HCT116 (cell line): ENCODE measurements around the gene UBN1. TPM values are rescaled to one million over a fixed set of nuclear protein-coding genes. Genes with fewer than 3 reads are reported as not detected.

Experiments
- ATAC-seq: fragments of 200-7000 bp; cut with Tn5 transposase; 2 replicates; pipeline ENCODE4 v1.9.1; 2020; ENCODE audit warnings: mild to moderate bottlenecking, moderate library complexity
- BruUV-seq: library from RNA; stranded (reverse); fragments of 400-500 nt; replicated peaks from 2 replicates; lab custom pipeline; 2021; lab: Mats Ljungman, UMichigan
- CTCF ChIA-PET: fragments of 300-600 bp; sonication (Branson Sonifier 250); formaldehyde crosslinking; loops from one replicate; lab custom pipeline; 2021; ENCODE audit warnings: antibody characterized with exemption; lab: Charles Lee
- POLR2A ChIA-PET: fragments of 300-600, 350-600 bp; sonication (Branson Sonifier 250); formaldehyde crosslinking; loops from one replicate; lab custom pipeline; 2021; ENCODE audit warnings: antibody characterized with exemption; lab: Charles Lee
- RAD21 ChIA-PET, 2 experiments: fragments of 300-600 bp; sonication (Branson Sonifier 250); formaldehyde crosslinking; loops; one replicate each; lab custom pipeline; 2023; ENCODE audit warnings: low total read pairs in 2 of 2; ENCODE audit not compliant: uncharacterized antibody in 2 of 2, unreplicated experiment in 2 of 2, low non-redundant PET in 1 of 2; lab: Charles Lee
- DNase-seq: peaks from one replicate; pipeline ENCODE4 v3.0.0-alpha.2; 2010; ENCODE audit warnings: low read depth, low spot score
- H2AFZ ChIP-seq: fragments of 200-600 bp; shearing (Covaris generic), sonication (generic); 2 replicates; pipeline ENCODE4 v1.6.1; 2017; ENCODE audit warnings: low read depth, mixed run types, mixed read lengths, antibody characterized with exemption, low read length; ENCODE audit not compliant: poor library complexity, severe bottlenecking
- H3K27ac ChIP-seq: 2 replicates; pipeline ENCODE4 v1.5.1; 2012; ENCODE audit warnings: low read depth, low read length
- H3K27me3 ChIP-seq: fragments of 200-600 bp; sonication (generic); 2 replicates; pipeline ENCODE4 v1.6.1; 2016; ENCODE audit warnings: mixed run types, low read length, mixed read lengths; ENCODE audit not compliant: insufficient read depth
- H3K36me3 ChIP-seq, 2 experiments: fragments of 200-500 bp in 1 of 2; fragments of 200-600 bp in 1 of 2; sonication (Bioruptor generic) in 1 of 2; sonication (generic) in 1 of 2; 2 replicates each; pipeline versions ENCODE4 v1.5.1 to v1.6.1; 2014 to 2016; ENCODE audit warnings: low read length in 2 of 2, inconsistent platforms in 1 of 2, mixed read lengths in 1 of 2, mixed run types in 1 of 2; ENCODE audit not compliant: insufficient read depth in 2 of 2, control insufficient read depth in 1 of 2
- H3K4me1 ChIP-seq, 2 experiments: fragments of 200-600 bp in 1 of 2; sonication (generic) in 1 of 2; 2 replicates each; pipeline versions ENCODE4 v1.5.1 to v1.6.1; 2012 to 2017; ENCODE audit warnings: low read length in 2 of 2, inconsistent platforms in 1 of 2, mild to moderate bottlenecking in 1 of 2, mixed read lengths in 1 of 2, mixed run types in 1 of 2, moderate library complexity in 1 of 2; ENCODE audit not compliant: insufficient read depth in 2 of 2, control insufficient read depth in 1 of 2
- H3K4me2 ChIP-seq: fragments of 200-600 bp; sonication (generic); 2 replicates; pipeline ENCODE4 v1.6.1; 2017; ENCODE audit warnings: mixed run types, low read length, mixed read lengths
- H3K4me3 ChIP-seq, 2 experiments: fragments of 200-600 bp in 1 of 2; sonication (generic) in 1 of 2; replicated peaks in 1 of 2; 2 replicates each; pipeline ENCODE4 v1.5.1; 2011 to 2016; ENCODE audit warnings: low read length in 2 of 2, control low read depth in 1 of 2, low read depth in 1 of 2, mild to moderate bottlenecking in 1 of 2, mixed read lengths in 1 of 2, mixed run types in 1 of 2
- H3K79me2 ChIP-seq: fragments of 200-600 bp; sonication (generic); 2 replicates; pipeline ENCODE4 v1.6.1; 2017; ENCODE audit warnings: mild to moderate bottlenecking, mixed run types, low read length, moderate library complexity, mixed read lengths; ENCODE audit not compliant: insufficient read depth
- H3K9ac ChIP-seq: fragments of 200-600 bp; sonication (generic); 2 replicates; pipeline ENCODE4 v1.6.1; 2016; ENCODE audit warnings: low read length, mixed read lengths
- H3K9me2 ChIP-seq: fragments of 200-600 bp; sonication (generic), shearing (Covaris generic); 2 replicates; pipeline ENCODE4 v1.6.1; 2017; ENCODE audit warnings: mixed run types, mild to moderate bottlenecking, moderate library complexity; ENCODE audit not compliant: insufficient read depth
- H3K9me3 ChIP-seq, 2 experiments: fragments of 200-500 bp in 1 of 2; fragments of 200-600 bp in 1 of 2; sonication (Bioruptor generic) in 1 of 2; sonication (generic) in 1 of 2; 2 replicates each; pipeline ENCODE4 v1.6.1; 2014 to 2017; ENCODE audit warnings: low read length in 2 of 2, mixed read lengths in 2 of 2, inconsistent platforms in 1 of 2, low read depth in 1 of 2, mild to moderate bottlenecking in 1 of 2, mixed run types in 1 of 2, moderate library complexity in 1 of 2; ENCODE audit not compliant: control insufficient read depth in 1 of 2, insufficient read depth in 1 of 2
- H4K20me1 ChIP-seq: fragments of 200-600 bp; sonication (generic), shearing (Covaris generic); 2 replicates; pipeline ENCODE4 v1.6.1; 2017; ENCODE audit warnings: mixed run types, mild to moderate bottlenecking, moderate library complexity; ENCODE audit not compliant: insufficient read depth
- CEBPB ChIP-seq: IDR thresholded peaks from 2 replicates; pipeline ENCODE4 v1.6.1; 2012; ENCODE audit warnings: low read depth
- ELF1 ChIP-seq: IDR thresholded peaks from 2 replicates; pipeline ENCODE4 v1.6.1; 2012; ENCODE audit warnings: low read depth, borderline replicate concordance
- EZH2 ChIP-seq: fragments of 200-600 bp; sonication (generic); IDR thresholded peaks from 2 replicates; pipeline ENCODE4 v1.6.1; 2017; ENCODE audit warnings: antibody characterized with exemption, mixed run types
- JUND ChIP-seq: IDR thresholded peaks from 2 replicates; pipeline ENCODE4 v1.6.1; 2012
- POLR2A ChIP-seq: IDR thresholded peaks from 2 replicates; pipeline ENCODE4 v1.7.0; 2011; ENCODE audit warnings: borderline replicate concordance; ENCODE audit not compliant: insufficient read depth, insufficient read length; ENCODE audit errors: extremely low read depth
- POLR2AphosphoS5 ChIP-seq: IDR thresholded peaks from 2 replicates; pipeline ENCODE4 v1.6.1; 2011; ENCODE audit warnings: mild to moderate bottlenecking, low read depth, low read length, moderate library complexity
- SP1 ChIP-seq: IDR thresholded peaks from 2 replicates; pipeline ENCODE4 v1.6.1; 2012; ENCODE audit warnings: low read depth
- TCF7L2 ChIP-seq: IDR thresholded peaks from 2 replicates; pipeline ENCODE4 v1.7.0; 2011; ENCODE audit warnings: borderline replicate concordance, inconsistent platforms; ENCODE audit not compliant: insufficient read depth, insufficient read length; ENCODE audit errors: extremely low read depth
- ZFX ChIP-seq: fragments of 450-650 bp; IDR thresholded peaks from 2 replicates; pipeline ENCODE4 v1.6.1; 2017
- intact Hi-C: fragments of 100-400 bp; cut with micrococcal nuclease; formaldehyde crosslinking; loops from 2 replicates; pipeline ENCODE4 v1.10.0; 2022
- total RNA-seq: library from RNA; stranded (reverse); gene quantifications from one replicate; pipeline ENCODE4 v1.2.1, GENCODE V29; 2021; ENCODE audit not compliant: unreplicated experiment
- TF ChIP-seq, protein P1 (sequence below): IDR thresholded peaks from 2 replicates; pipeline ENCODE4 v1.6.1; 2011; ENCODE audit warnings: mild to moderate bottlenecking, low read length, moderate library complexity; ENCODE audit not compliant: insufficient replicate concordance; ENCODE audit errors: extremely low read depth

The UBN1 gene
- total RNA-seq, 1 experiment from 2014 or later, result 31.9 TPM

DNA sequence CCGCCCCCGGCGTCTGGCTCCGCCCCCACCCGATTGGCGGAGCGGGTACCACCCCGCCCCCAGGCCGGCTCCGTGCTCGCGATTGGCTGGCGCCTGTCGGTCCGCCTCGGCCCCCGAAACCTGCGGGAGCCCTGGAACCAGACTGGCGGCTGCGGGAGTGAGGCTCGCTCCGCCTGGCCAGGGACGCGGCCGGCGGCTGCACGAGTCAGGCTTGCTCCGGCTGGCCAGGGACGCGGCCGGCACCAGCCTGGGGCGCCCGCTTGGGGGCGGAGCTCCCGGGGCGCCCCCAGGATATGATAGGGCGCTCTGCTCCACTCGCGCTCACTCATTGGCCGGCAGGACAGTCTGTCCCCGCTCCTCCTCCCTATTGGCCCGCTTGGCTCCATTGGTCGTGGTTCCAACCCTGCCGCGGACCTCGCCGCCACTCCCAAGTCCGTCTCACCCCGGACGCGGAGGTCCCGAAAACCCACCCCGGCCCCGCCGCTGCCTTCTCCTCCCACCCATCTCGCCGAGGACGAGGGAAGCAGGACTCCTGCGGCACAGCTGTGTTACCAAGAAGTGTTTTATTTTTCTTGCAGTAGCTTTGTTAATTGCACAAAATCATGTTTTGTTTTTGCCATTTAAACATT, 44.5 kb upstream of the UBN1 start:
- ChIA-PET RAD21 (interaction anchor here (1.2 to 1.5 kb wide), 2 partner anchors 34 to 35 kb away, joined by 3 read pairs; partner anchors contain the start of gene ZNF500 (in 1 of the 2)), CTCF (interaction anchor here (1.0 kb wide), 1 partner anchor 240 kb away, joined by 3 read pairs; no protein-coding TSS in a partner anchor), POLR2A (interaction anchor here (0.6 to 1.6 kb wide), 4 partner anchors 10 to 142 kb away, joined by 3 to 6 read pairs (median 4); partner anchors contain the start of genes ANKS3 and DNAAF8)
- no peaks in the 10 kb centered on the region for H4K20me1 ChIP-seq
- peak overlapping the region; percentile 76 for H3K9ac ChIP-seq
- peaks cover 13 to 20% of the 10 kb centered on the region in 2 experiments for H3K4me1 ChIP-seq
- H3K36me3 ChIP-seq, result peaks cover 9 to 13% of the 10 kb centered on the region in 2 experiments; a peak in 3 of 4 replicates
- H3K9me2 ChIP-seq, result no peaks in the 10 kb centered on the region
- no peaks in the 10 kb centered on the region for H3K27me3 ChIP-seq
- intact Hi-C loops, result loop anchor here (1.0 kb wide), 1 partner anchor 68 kb away; the partner anchor contains the start of genes ANKS3 and DNAAF8
- H3K4me2 ChIP-seq, result peak overlapping the region; percentile 97
- H3K9me3 ChIP-seq, result no peaks in the 10 kb centered on the region
- TF ChIP-seq POLR2A, result peak; percentile 17
- TF ChIP-seq JUND, result no peak
- TF ChIP-seq POLR2AphosphoS5, result peak; percentile 25; the same call in 1 of the 2 replicates
- TF ChIP-seq SP1, result peak; percentile 90
- no peak for TF ChIP-seq ZFX
- TF ChIP-seq TCF7L2, result peak; percentile 11
- ATAC-seq (peak; percentile 91), DNase-seq (peak; percentile 72)
- H3K27ac ChIP-seq, result peak overlapping the region; percentile 89
- no TSS peak for BruUV-seq
- H3K4me3 ChIP-seq, result peak overlapping the region; percentile 60 to 62
- H3K79me2 ChIP-seq, result no peaks in the 10 kb centered on the region
- peak overlapping the region; percentile 66 for H2AFZ ChIP-seq

DNA sequence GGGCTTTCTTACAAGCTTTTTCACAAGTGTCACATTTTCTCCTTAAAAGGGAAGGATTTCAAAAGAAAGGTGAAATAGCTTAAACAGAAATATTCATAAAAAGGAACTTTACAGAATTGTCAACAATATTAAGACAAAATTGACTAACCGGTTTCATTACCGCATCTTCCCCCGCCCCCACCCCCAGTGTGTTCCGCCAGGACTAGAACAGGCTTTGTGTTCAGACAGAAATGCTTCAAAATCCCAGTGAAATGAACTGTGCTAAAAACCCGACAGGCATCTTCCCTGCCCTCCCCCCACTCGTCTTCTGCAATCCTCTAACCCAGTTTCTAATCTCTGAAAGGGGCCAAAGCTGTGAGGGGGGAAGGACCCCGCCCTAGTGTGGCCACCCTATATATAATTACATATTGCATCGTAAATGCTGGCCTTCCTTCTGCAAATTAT, 43.9 kb upstream of the UBN1 start:
- no peak for DNase-seq
- Histone ChIP-seq H3K4me2 (peak overlapping the region; percentile 97), H3K9me3 (no peaks in the 10 kb centered on the region), H3K27me3 (no peaks in the 10 kb centered on the region), H4K20me1 (no peaks in the 10 kb centered on the region), H3K9ac (peak overlapping the region; percentile 76), H3K4me3 (peak overlapping the region; percentile 60 to 62), H3K4me1 (peaks cover 13 to 20% of the 10 kb centered on the region in 2 experiments), H2AFZ (no peak overlapping the region), H3K27ac (peak overlapping the region; percentile 89; the same call in 1 of the 2 replicates), H3K9me2 (no peaks in the 10 kb centered on the region), H3K36me3 (peaks cover 14 to 18% of the 10 kb centered on the region in 2 experiments; a peak in 3 of 4 replicates), H3K79me2 (no peaks in the 10 kb centered on the region)
- ChIA-PET CTCF (interaction anchor here (1.0 kb wide), 1 partner anchor 239 kb away, joined by 3 read pairs; no protein-coding TSS in a partner anchor), RAD21 (interaction anchor here (1.2 to 1.5 kb wide), 2 partner anchors 35 to 36 kb away, joined by 3 read pairs; partner anchors contain the start of gene ZNF500 (in 1 of the 2)), POLR2A (interaction anchor here (0.6 to 1.6 kb wide), 4 partner anchors 11 to 141 kb away, joined by 3 to 6 read pairs (median 4); partner anchors contain the start of genes ANKS3 and DNAAF8)
- ATAC-seq, result no peak
- BruUV-seq, result no TSS peak
- TF ChIP-seq ELF1, result no peak
- TF ChIP-seq, protein P1, sequence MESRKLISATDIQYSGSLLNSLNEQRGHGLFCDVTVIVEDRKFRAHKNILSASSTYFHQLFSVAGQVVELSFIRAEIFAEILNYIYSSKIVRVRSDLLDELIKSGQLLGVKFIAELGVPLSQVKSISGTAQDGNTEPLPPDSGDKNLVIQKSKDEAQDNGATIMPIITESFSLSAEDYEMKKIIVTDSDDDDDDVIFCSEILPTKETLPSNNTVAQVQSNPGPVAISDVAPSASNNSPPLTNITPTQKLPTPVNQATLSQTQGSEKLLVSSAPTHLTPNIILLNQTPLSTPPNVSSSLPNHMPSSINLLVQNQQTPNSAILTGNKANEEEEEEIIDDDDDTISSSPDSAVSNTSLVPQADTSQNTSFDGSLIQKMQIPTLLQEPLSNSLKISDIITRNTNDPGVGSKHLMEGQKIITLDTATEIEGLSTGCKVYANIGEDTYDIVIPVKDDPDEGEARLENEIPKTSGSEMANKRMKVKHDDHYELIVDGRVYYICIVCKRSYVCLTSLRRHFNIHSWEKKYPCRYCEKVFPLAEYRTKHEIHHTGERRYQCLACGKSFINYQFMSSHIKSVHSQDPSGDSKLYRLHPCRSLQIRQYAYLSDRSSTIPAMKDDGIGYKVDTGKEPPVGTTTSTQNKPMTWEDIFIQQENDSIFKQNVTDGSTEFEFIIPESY, result no peak
- no peak for TF ChIP-seq EZH2
- no peak for TF ChIP-seq ZFX
- TF ChIP-seq CEBPB, result no peak
- TF ChIP-seq POLR2AphosphoS5, result no peak
- no peak for TF ChIP-seq SP1
- no peak for TF ChIP-seq TCF7L2
- intact Hi-C loops, result no loop called here
